Prostate gland (tissue), 2 donors: ENCODE measurements around the gene PIGV.

Experiments
- CTCF ChIP-seq, 4 experiments: fragments of 200-600 bp in 2 of 4; fragments of 450-650 bp in 2 of 4; sonication (generic) in 2 of 4; IDR thresholded peaks; 1 replicate in 3 of 4; 2 replicates in 1 of 4; pipeline ENCODE4 v1.5.1; 2016 to 2019; ENCODE audit warnings: antibody characterized with exemption in 4 of 4, mild to moderate bottlenecking in 2 of 4, moderate library complexity in 2 of 4
- POLR2A ChIP-seq: fragments of 450-650 bp; IDR thresholded peaks from one replicate; pipeline ENCODE4 v1.6.1; 2016; ENCODE audit warnings: antibody characterized with exemption, mild to moderate bottlenecking

DNA sequence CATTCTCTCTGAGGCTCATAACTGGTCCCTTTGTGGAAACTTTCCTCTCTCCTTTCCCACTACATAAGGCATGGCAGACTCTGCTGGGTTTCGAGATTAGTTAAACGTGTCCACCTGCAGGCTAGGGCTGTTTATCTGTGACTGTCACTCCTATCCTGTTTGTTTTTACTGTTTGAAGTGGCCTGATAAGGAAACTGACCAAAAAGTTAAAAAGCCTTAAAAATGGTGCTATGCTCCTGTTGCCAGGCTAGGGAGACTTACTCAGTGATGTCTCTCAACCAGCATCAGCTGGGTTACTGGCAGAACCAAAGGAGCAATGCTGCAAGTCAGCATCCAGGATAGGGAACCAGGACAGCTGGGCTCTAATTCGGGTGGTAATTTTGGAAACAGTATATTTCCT lies 3.9 kb downstream of the PIGV start:
- TF ChIP-seq POLR2A: no peak
- no peak for TF ChIP-seq CTCF (IDR thresholded peaks at IDR 0.05)
